Heart left ventricle (tissue), 16 donors: Measurements from ENCODE around the gene TIPARP. TPM values are rescaled to one million over a fixed set of nuclear protein-coding genes. Genes with fewer than 3 reads are reported as not detected.
"Not testable (repeated sequence)": the region's sequence is repeated elsewhere in the genome, so short reads cannot be mapped to it uniquely, and the experiment has no call there.

Source experiments
- ATAC-seq, 4 donors: fragments of 200-7000 bp; cut with Tn5 transposase; one replicate each; pipeline ENCODE4 v1.9.1; 2020 to 2022; ENCODE audit warnings: moderate library complexity in 4 of 4, mild to moderate bottlenecking in 3 of 4, moderate number of reproducible peaks in 1 of 4
- DNase-seq, 5 donors: peaks; one replicate each; pipeline ENCODE4 v3.0.0-alpha.2; 2020
- H3K27ac ChIP-seq, 12 donors: fragments of 200-600 bp; sonication (generic) in 4 of 12; one replicate each; pipeline versions ENCODE4 v1.5.0 to v1.8.0; 2016 to 2022; ENCODE audit warnings: mild to moderate bottlenecking in 2 of 12
- H3K27me3 ChIP-seq, 9 donors: fragments of 200-600 bp; sonication (generic) in 2 of 9; one replicate each; pipeline versions ENCODE4 v1.5.1 to v1.8.0; 2016 to 2022; ENCODE audit warnings: mild to moderate bottlenecking in 3 of 9
- H3K36me3 ChIP-seq, 9 donors: fragments of 200-600 bp; sonication (generic) in 2 of 9; one replicate each; pipeline versions ENCODE4 v1.5.0 to v1.8.0; 2018 to 2022; ENCODE audit warnings: mild to moderate bottlenecking in 2 of 9
- H3K4me1 ChIP-seq, 12 donors: fragments of 200-600 bp; sonication (generic) in 4 of 12; one replicate each; pipeline versions ENCODE4 v1.5.0 to v1.8.0; 2016 to 2022; ENCODE audit warnings: mild to moderate bottlenecking in 3 of 12
- H3K4me3 ChIP-seq, 12 donors: fragments of 200-600 bp; sonication (generic) in 4 of 12; one replicate each; pipeline versions ENCODE4 v1.5.0 to v1.8.0; 2017 to 2022; ENCODE audit warnings: mild to moderate bottlenecking in 9 of 12, moderate library complexity in 4 of 12
- H3K9me3 ChIP-seq, 12 donors: fragments of 200-600 bp; sonication (generic) in 4 of 12; one replicate each; pipeline versions ENCODE4 v1.5.0 to v1.8.0; 2016 to 2022; ENCODE audit warnings: mild to moderate bottlenecking in 1 of 12
- CTCF ChIP-seq, 12 donors: fragments of 200-600 bp; sonication (generic) in 4 of 12; IDR thresholded peaks; one replicate each; pipeline versions ENCODE4 v1.5.0 to v1.8.0; 2018 to 2022; ENCODE audit warnings: antibody characterized with exemption in 12 of 12, mild to moderate bottlenecking in 5 of 12
- POLR2A ChIP-seq, 2 donors: fragments of 450-650 bp; IDR thresholded peaks; one replicate each; pipeline ENCODE4 v1.6.1; 2017; ENCODE audit warnings: antibody characterized with exemption in 2 of 2, mild to moderate bottlenecking in 2 of 2, moderate library complexity in 2 of 2
- WGBS, 4 donors: extraction: QIAGEN DNeasy Blood & Tissue Kit in 2 of 4; methylation state at CpG; one replicate each; pipeline versions ENCODE4 v1.1.5 to v1.1.7; 2013 to 2018; 5-methylcytosine and 5-hydroxymethylcytosine counted together
- intact Hi-C, 10 donors: fragments of 100-400 bp; cut with DNase I; formaldehyde crosslinking; loops; one replicate each; pipeline versions ENCODE4 v1.11.1 to v1.14.2; 2022
- polyA plus RNA-seq, 2 donors: library from polyadenylated mRNA; stranded (reverse); fragments of 200-250 nt; gene quantifications; one replicate each; pipeline ENCODE4 v1.2.3, GENCODE V29; 2013
- total RNA-seq, 9 donors: library from RNA; depleted of rRNA in 2 of 9; stranded (reverse); fragments of >200 nt in 2 of 9; fragmentation: NEBNext Ultra II Directional in 3 of 9; extraction: Animal tissue kit (Norgen Biotek cat#: 25700) in 3 of 9; gene quantifications; one replicate each; pipeline versions ENCODE4 v1.1.0 to v1.2.4, GENCODE V29; 2016 to 2023
- donor health status: ischemic (EF 13 %, LVEDD 7.1; RV severe dilation, severe dysfunction).
- donor health status: healthy with polysubstance abuse.
- donor health status: DM: no; HTN: yes; CAD: no.
- donor health status: DM: no; HTN: no; CAD: no.
- donor health status: ischemic (EF 25% LVEDD 6.9; RV normal size, moderate dysfunction).
- donor health status: ischemic (EF 25% LVEDD 5.7; RV mildly dilated, moderate dysfunction).
- donor health status: healthy.
- donor health status: DM: yes; HTN: yes; CAD: no.
- donor health status: ischemic (EF 35%, LVEDD 5.7; RV mildly dilated, moderate dysfunction).
- donor health status: nonischemic (EF 11% LVEDD 7.7; RV severe dilation, severe dysfunction).
- donor health status: DM: yes; HTN: yes; CAD: no.
- donor health status: PGD.
- donor health status: ischemic (EF 29% LVEDD 5.4; RV normal size, mild dysfunction).
- donor health status: nonischemic (EF 23%, LVEDD 6.1; RV moderate dilation, normal function).

The TIPARP gene
- total and polyA plus RNA-seq, 11 donors = 12.8 to 46.8 (median 33.8) TPM

GRCh38 chr3:156732715-156733421 is 58.5 kb downstream of the TIPARP start:
- Histone ChIP-seq H3K27ac (no peak overlapping the region), H3K4me3 (no peak overlapping the region), H3K27me3 (no peaks in the 10 kb centered on the region), H3K9me3 (no peaks in the 10 kb centered on the region), H3K4me1 (peaks cover 0 to 5% (median 0%) of the 10 kb centered on the region in 12 donors), H3K36me3 (no peaks in the 10 kb centered on the region)
- intact Hi-C loops = no loop called here
- ATAC-seq = no peak
- no peak for DNase-seq
- TF ChIP-seq CTCF (IDR thresholded peaks at IDR 0.05) = no peak
- no peak for TF ChIP-seq POLR2A (IDR thresholded peaks at IDR 0.05)
- WGBS, 4 donors = 89 to 96% (median 92%) methylated on average over 4 of the region's 4 CpGs

DNA sequence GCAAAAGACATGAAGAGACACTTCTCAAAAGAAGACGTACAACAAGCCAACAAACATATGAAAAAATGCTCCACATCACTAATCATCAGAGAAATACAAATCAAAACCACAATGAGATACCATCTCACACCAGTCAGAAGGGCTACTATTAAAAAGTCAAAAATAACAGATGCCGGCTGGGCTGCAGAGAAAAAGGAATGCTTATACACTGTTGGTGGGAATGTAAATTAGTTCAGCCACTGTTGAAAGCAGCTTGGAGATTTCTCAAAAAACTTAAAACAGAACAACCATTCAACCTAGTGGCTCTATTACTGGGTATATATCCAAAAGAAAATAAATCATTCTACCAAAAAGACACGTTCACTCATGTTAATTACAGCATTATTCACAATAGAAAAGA is 60.3 kb downstream of the TIPARP start:
- DNase-seq, H3K4me1 ChIP-seq, H3K27ac ChIP-seq, H3K4me3 ChIP-seq, H3K9me3 ChIP-seq, ATAC-seq, H3K36me3 ChIP-seq, H3K27me3 ChIP-seq, intact Hi-C loops: not testable (repeated sequence)
- 46 to 57% (median 51%) methylated on average over 3 of the region's 3 CpGs for WGBS, 4 donors

- H3K27me3 ChIP-seq = no peaks in the 10 kb centered on the region
- no peak overlapping the region for H3K4me3 ChIP-seq
- H3K9me3 ChIP-seq = no peaks in the 10 kb centered on the region
- intact Hi-C loops = no loop called here
- no peak overlapping the region for H3K27ac ChIP-seq
- DNase-seq = no peak
- no peaks in the 10 kb centered on the region for H3K4me1 ChIP-seq
- WGBS, 4 donors = 66 to 89% (median 87%) methylated on average over 3 to 4 of the region's 4 CpGs
- TF ChIP-seq CTCF (IDR thresholded peaks at IDR 0.05) (no peak), POLR2A (IDR thresholded peaks at IDR 0.05) (no peak)
- no peaks in the 10 kb centered on the region for H3K36me3 ChIP-seq
- no peak for ATAC-seq
Observed at GRCh38 chr3:156735471-156735870, 61.1 kb downstream of the TIPARP start.

DNA sequence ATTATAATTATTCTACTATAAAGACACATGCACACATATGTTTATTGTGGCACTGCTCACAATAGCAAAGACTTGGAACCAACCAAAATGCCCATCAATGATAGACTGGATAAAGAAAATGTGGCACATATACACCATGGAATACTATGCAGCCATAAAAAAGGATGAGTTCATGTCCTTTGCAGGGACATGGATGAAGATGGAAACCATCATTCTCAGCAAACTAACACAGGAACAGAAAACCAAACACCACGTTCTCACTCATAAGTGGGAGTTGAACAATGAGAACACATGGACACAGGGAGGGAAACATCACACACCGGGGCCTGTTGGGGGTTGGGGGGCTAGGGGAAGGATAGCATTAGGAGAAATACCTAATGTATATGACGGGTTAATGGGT is 62.7 kb downstream of the TIPARP start:
- WGBS, 4 donors = 87 to 93% (median 90%) methylated on average over 3 of the region's 3 CpGs
- H3K27me3 ChIP-seq, H3K4me1 ChIP-seq, H3K9me3 ChIP-seq, ATAC-seq, H3K27ac ChIP-seq, intact Hi-C loops, DNase-seq, H3K36me3 ChIP-seq, H3K4me3 ChIP-seq: not testable (repeated sequence)

DNA sequence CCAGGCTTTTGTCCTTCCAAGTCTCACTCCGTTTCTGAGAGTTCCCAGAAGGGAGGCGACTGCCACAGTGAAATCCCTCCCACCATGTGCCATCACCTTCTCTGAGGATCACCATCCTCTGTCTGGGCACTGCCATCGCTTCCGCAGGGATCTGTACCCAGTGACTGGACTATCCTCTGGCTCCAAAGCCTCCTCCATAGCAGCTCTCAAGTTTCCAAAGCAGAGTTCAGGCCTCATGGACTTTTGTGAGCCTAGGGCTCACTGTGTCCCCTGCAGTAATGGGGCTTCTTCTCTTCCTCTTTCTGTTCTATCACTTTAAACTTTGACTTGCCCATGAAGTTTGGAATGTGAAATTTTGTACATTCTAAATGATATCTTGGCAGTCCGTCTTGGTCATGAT is 63.9 kb downstream of the TIPARP start:
- TF ChIP-seq CTCF (IDR thresholded peaks at IDR 0.05) = no peak
- no peak for TF ChIP-seq POLR2A (IDR thresholded peaks at IDR 0.05)
- 77 to 80% (median 79%) methylated on average over 5 of the region's 5 CpGs for WGBS, 4 donors
- DNase-seq (no peak), ATAC-seq (no peak)
- Histone ChIP-seq H3K9me3 (no peaks in the 10 kb centered on the region), H3K27me3 (no peaks in the 10 kb centered on the region), H3K4me1 (no peaks in the 10 kb centered on the region), H3K36me3 (no peaks in the 10 kb centered on the region), H3K4me3 (no peak overlapping the region), H3K27ac (no peak overlapping the region)
- intact Hi-C loops = no loop called here
